ENCODE data around the gene CIAO2B. TPM values are rescaled to one million over a fixed set of nuclear protein-coding genes. Genes with fewer than 3 reads are reported as not detected.
"Not testable (repeated sequence)": the region's sequence is repeated elsewhere in the genome, so short reads cannot be mapped to it uniquely, and the experiment has no call there.

The CIAO2B gene
- total RNA-seq, 2 donors from 2014 or later, result 23.2 to 102 TPM

GRCh38 chr16:66939366-66939765, 5.2 kb upstream of the CIAO2B start:
- DNase-seq (ENCODE audit: low spot score) (no peak), ATAC-seq (ENCODE audit: insufficient number of reproducible peaks, low FRiP score, low read depth) (no peak)
- Histone ChIP-seq H3K27me3 (replicated peaks; ENCODE audit: insufficient read depth) (no peaks in the 10 kb centered on the region), H3K9me3 (no peaks in the 10 kb centered on the region), H3K4me1 (ENCODE audit: control insufficient read depth in 1 of 2, low read depth in 2 of 2) (peaks cover 9 to 22% of the 10 kb centered on the region in 2 donors), H3K36me3 (peaks cover 39% of the 10 kb centered on the region), H3K4me3 (no peak overlapping the region), H3K27ac (no peak overlapping the region)
- TF ChIP-seq CTCF (IDR thresholded peaks at IDR 0.05), result no peak

GRCh38 chr16:66937725-66938337, 3.6 kb upstream of the CIAO2B start:
- Histone ChIP-seq H3K4me3 (no peak overlapping the region), H3K36me3 (peaks cover 31% of the 10 kb centered on the region), H3K27ac (no peak overlapping the region), H3K9me3 (no peaks in the 10 kb centered on the region), H3K27me3 (replicated peaks; ENCODE audit: insufficient read depth) (no peaks in the 10 kb centered on the region), H3K4me1 (ENCODE audit: control insufficient read depth in 1 of 2, low read depth in 2 of 2) (peaks cover 15 to 32% of the 10 kb centered on the region in 2 donors)
- DNase-seq (ENCODE audit: low spot score) (no peak), ATAC-seq (ENCODE audit: insufficient number of reproducible peaks, low FRiP score, low read depth) (no peak)
- TF ChIP-seq CTCF (IDR thresholded peaks at IDR 0.05), result no peak

GRCh38 chr16:66936889-66937554, 2.8 kb upstream of the CIAO2B start:
- H3K27me3 ChIP-seq (replicated peaks; ENCODE audit: insufficient read depth), result no peaks in the 10 kb centered on the region
- H3K4me3 ChIP-seq, result no peak overlapping the region
- ATAC-seq (ENCODE audit: insufficient number of reproducible peaks, low FRiP score, low read depth) (no peak), DNase-seq (ENCODE audit: low spot score) (no peak)
- TF ChIP-seq CTCF (IDR thresholded peaks at IDR 0.05), result no peak
- H3K4me1 ChIP-seq (ENCODE audit: control insufficient read depth in 1 of 2, low read depth in 2 of 2), result peaks cover 15 to 37% of the 10 kb centered on the region in 2 donors
- no peaks in the 10 kb centered on the region for H3K9me3 ChIP-seq
- H3K27ac ChIP-seq, result no peak overlapping the region
- H3K36me3 ChIP-seq, result peaks cover 25% of the 10 kb centered on the region

GRCh38 chr16:66936462-66936861, 2.3 kb upstream of the CIAO2B start:
- DNase-seq (ENCODE audit: low spot score) (no peak), ATAC-seq (ENCODE audit: insufficient number of reproducible peaks, low FRiP score, low read depth) (no peak)
- no peak for TF ChIP-seq CTCF (IDR thresholded peaks at IDR 0.05)
- no peak overlapping the region for H3K4me3 ChIP-seq
- H3K36me3 ChIP-seq, result peaks cover 21% of the 10 kb centered on the region
- H3K27ac ChIP-seq, result no peak overlapping the region
- H3K9me3 ChIP-seq, result no peaks in the 10 kb centered on the region
- H3K27me3 ChIP-seq (replicated peaks; ENCODE audit: insufficient read depth), result no peaks in the 10 kb centered on the region
- H3K4me1 ChIP-seq (ENCODE audit: control insufficient read depth in 1 of 2, low read depth in 2 of 2), result peaks cover 15 to 37% of the 10 kb centered on the region in 2 donors

- DNase-seq (ENCODE audit: low spot score), result no peak
- ATAC-seq (ENCODE audit: insufficient number of reproducible peaks, low FRiP score, low read depth), result peak; percentile 39
- no peaks in the 10 kb centered on the region for H3K9me3 ChIP-seq
- TF ChIP-seq CTCF (IDR thresholded peaks at IDR 0.05), result no peak
- peaks cover 15 to 37% of the 10 kb centered on the region in 2 donors for H3K4me1 ChIP-seq (ENCODE audit: control insufficient read depth in 1 of 2, low read depth in 2 of 2)
- H3K27ac ChIP-seq, result peak within 1 kb of the TSS; percentile 81 to 91
- H3K27me3 ChIP-seq (replicated peaks; ENCODE audit: insufficient read depth), result no peaks in the 10 kb centered on the region
- peaks cover 11% of the 10 kb centered on the region for H3K36me3 ChIP-seq
- peak within 1 kb of the TSS; percentile 98 for H3K4me3 ChIP-seq
Observed at GRCh38 chr16:66935314-66936011, 1.3 kb upstream of the CIAO2B start, which contains the start of gene CES2. TSS of gene CES2 (plus strand) at chr16:66935516. CDS start at chr16:66935636, 120 bp downstream.

GRCh38 chr16:66934839-66935313, 674 bp upstream of the CIAO2B start:
- Histone ChIP-seq H3K27ac (peak overlapping the region; percentile 81 to 91), H3K4me3 (peak overlapping the region; percentile 98), H3K4me1 (ENCODE audit: control insufficient read depth in 1 of 2, low read depth in 2 of 2) (peaks cover 15 to 37% of the 10 kb centered on the region in 2 donors)
- H3K9me3 ChIP-seq; H3K27me3 ChIP-seq (replicated peaks; ENCODE audit: insufficient read depth); DNase-seq (ENCODE audit: low spot score); ATAC-seq (ENCODE audit: insufficient number of reproducible peaks, low FRiP score, low read depth); H3K36me3 ChIP-seq: not testable (repeated sequence)

Data from thoracic aorta (tissue), 2 donors.